Upper lobe of left lung (tissue), 4 donors: Measurements from ENCODE around the gene INHA.

ENCODE experiments used
- EP300 ChIP-seq, 4 donors: sonication (generic); formaldehyde crosslinking; IDR thresholded peaks; one replicate each; pipeline ENCODE4 v1.5.1; 2017; ENCODE audit warnings: antibody characterized with exemption in 4 of 4, control low read depth in 2 of 4
- POLR2A ChIP-seq, 4 donors: fragments of 450-650 bp; IDR thresholded peaks; one replicate each; pipeline ENCODE4 v1.5.1; 2016 to 2017; ENCODE audit warnings: antibody characterized with exemption in 4 of 4, mild to moderate bottlenecking in 2 of 4
- POLR2AphosphoS5 ChIP-seq, 2 donors: sonication (generic); formaldehyde crosslinking; IDR thresholded peaks; one replicate each; pipeline ENCODE4 v1.5.1; 2017; ENCODE audit warnings: antibody characterized with exemption in 2 of 2
- TF ChIP-seq, protein P1 (sequence below), 6 experiments: fragments of 450-650 bp in 4 of 6; fragments of 200-600 bp in 2 of 6; sonication (generic) in 2 of 6; IDR thresholded peaks; one replicate each; pipeline ENCODE4 v1.5.1; 2016 to 2019; ENCODE audit warnings: antibody characterized with exemption in 6 of 6

GRCh38 chr2:219611866-219612576, 39.9 kb downstream of the INHA start:
- TF ChIP-seq, protein P1, sequence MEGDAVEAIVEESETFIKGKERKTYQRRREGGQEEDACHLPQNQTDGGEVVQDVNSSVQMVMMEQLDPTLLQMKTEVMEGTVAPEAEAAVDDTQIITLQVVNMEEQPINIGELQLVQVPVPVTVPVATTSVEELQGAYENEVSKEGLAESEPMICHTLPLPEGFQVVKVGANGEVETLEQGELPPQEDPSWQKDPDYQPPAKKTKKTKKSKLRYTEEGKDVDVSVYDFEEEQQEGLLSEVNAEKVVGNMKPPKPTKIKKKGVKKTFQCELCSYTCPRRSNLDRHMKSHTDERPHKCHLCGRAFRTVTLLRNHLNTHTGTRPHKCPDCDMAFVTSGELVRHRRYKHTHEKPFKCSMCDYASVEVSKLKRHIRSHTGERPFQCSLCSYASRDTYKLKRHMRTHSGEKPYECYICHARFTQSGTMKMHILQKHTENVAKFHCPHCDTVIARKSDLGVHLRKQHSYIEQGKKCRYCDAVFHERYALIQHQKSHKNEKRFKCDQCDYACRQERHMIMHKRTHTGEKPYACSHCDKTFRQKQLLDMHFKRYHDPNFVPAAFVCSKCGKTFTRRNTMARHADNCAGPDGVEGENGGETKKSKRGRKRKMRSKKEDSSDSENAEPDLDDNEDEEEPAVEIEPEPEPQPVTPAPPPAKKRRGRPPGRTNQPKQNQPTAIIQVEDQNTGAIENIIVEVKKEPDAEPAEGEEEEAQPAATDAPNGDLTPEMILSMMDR (IDR thresholded peaks at IDR 0.05), result no peak
- TF ChIP-seq POLR2A (IDR thresholded peaks at IDR 0.05) (no peak), POLR2AphosphoS5 (IDR thresholded peaks at IDR 0.05) (no peak), EP300 (IDR thresholded peaks at IDR 0.05) (no peak)
